Fibroblast of mammary gland (primary cell): ENCODE measurements around the gene ATP6V1F.

ENCODE experiments used
- DNase-seq: peaks from one replicate; pipeline ENCODE4 v3.0.0-alpha.2; 2010; ENCODE audit warnings: low read depth
- H3K4me3 ChIP-seq: 2 replicates; pipeline ENCODE4 v1.5.1; 2011; ENCODE audit warnings: low read depth, mild to moderate bottlenecking, low read length, moderate library complexity; ENCODE audit not compliant: control insufficient read depth
- CTCF ChIP-seq: conservative IDR thresholded peaks from 2 replicates; pipeline ENCODE4 v1.5.1; 2011; ENCODE audit warnings: low read depth, low read length, inconsistent platforms; ENCODE audit not compliant: control insufficient read depth, insufficient read depth

ATP6V1F gene

DNA sequence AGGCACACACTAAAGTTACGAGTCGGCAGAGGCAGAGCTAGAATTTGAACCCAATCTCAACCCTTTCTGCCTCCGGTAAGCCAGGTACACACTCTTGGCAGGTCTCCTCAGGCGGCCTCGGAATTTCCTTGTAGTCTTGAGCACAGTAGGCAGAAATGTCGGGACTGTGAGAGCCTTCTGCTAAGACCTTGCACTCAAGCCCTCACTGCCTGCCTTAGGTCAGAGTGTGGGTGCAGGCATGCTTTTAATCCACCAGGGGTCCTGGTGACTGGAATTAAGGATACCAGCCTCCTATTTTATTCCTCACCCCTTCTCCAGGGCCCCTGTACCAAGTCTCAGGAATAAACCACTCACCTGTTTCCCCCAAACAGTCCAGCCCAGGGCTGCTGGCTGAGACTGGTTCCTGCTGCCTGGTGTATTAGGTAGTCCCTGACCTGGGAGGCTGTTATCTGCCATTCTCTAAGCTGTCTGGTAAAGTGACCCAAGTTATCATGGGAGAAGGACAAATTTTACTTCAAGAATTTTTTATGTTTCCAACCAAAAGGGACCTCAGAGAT lies 855 bp downstream of the ATP6V1F start:
- peak; percentile 61 for TF ChIP-seq CTCF

DNA sequence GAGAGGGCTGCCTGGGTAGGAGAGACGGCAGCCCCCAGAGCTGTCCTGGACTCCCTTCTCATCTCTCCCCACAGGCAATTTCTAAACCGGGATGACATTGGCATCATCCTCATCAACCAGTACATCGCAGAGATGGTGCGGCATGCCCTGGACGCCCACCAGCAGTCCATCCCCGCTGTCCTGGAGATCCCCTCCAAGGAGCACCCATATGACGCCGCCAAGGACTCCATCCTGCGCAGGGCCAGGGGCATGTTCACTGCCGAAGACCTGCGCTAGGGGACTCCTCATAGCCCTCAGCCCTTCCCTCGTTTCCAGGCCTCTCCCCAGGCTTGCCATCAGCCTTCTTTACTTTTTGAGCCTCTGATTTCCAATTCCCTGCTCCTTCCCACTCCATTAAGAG lies 2.6 kb downstream of the ATP6V1F start:
- H3K4me3 ChIP-seq, result no peak overlapping the region
- no peak for TF ChIP-seq CTCF
- DNase-seq, result no peak

More for the DNA sequence above, 855 bp downstream of the ATP6V1F start:
- peak overlapping the region; percentile 96 for H3K4me3 ChIP-seq
- DNase-seq, result peak; percentile 76

GRCh38 chr7:128865996-128866877 lies 3.6 kb downstream of the ATP6V1F start:
- TF ChIP-seq CTCF, result no peak
- no peak for DNase-seq

DNA sequence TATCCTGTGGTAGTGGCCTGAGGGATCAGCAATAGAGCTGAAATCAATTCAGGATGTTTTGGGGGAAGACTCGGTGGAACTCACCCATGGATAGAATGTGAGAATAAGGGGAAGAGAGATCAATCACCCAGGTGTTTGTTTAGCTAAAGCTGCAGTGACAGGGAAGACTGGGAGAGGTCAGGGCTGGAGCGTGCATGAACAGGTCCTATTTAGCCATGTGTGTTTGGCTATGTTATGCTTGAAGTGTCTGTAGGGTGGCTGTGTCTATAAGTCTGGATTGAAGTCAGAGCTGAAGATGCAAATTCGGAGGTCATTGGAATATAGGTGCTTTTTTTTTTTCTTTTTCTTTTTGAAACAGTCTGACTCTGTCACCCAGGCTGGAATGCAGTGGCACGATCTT lies 4.6 kb downstream of the ATP6V1F start:
- TF ChIP-seq CTCF, result no peak
- H3K4me3 ChIP-seq, result no peak overlapping the region
- no peak for DNase-seq

More at GRCh38 chr7:128865996-128866877, 3.6 kb downstream of the ATP6V1F start:
- no peak overlapping the region for H3K4me3 ChIP-seq

GRCh38 chr7:128867842-128868623 lies 5.4 kb downstream of the ATP6V1F start:
- no peak for TF ChIP-seq CTCF
- H3K4me3 ChIP-seq, result no peak overlapping the region
- no peak for DNase-seq

GRCh38 chr7:128868624-128869137 lies 6.0 kb downstream of the ATP6V1F start:
- H3K4me3 ChIP-seq, result no peak overlapping the region
- DNase-seq, result no peak
- TF ChIP-seq CTCF, result no peak
